GM19240 (cell line): ENCODE data around the gene CNGA4.

ENCODE experiments used
- DNase-seq: peaks from one replicate; pipeline ENCODE4 v3.0.0; 2011; ENCODE audit warnings: low spot score; ENCODE audit not compliant: insufficient read length

The CNGA4 gene, protein sequence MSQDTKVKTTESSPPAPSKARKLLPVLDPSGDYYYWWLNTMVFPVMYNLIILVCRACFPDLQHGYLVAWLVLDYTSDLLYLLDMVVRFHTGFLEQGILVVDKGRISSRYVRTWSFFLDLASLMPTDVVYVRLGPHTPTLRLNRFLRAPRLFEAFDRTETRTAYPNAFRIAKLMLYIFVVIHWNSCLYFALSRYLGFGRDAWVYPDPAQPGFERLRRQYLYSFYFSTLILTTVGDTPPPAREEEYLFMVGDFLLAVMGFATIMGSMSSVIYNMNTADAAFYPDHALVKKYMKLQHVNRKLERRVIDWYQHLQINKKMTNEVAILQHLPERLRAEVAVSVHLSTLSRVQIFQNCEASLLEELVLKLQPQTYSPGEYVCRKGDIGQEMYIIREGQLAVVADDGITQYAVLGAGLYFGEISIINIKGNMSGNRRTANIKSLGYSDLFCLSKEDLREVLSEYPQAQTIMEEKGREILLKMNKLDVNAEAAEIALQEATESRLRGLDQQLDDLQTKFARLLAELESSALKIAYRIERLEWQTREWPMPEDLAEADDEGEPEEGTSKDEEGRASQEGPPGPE

DNA sequence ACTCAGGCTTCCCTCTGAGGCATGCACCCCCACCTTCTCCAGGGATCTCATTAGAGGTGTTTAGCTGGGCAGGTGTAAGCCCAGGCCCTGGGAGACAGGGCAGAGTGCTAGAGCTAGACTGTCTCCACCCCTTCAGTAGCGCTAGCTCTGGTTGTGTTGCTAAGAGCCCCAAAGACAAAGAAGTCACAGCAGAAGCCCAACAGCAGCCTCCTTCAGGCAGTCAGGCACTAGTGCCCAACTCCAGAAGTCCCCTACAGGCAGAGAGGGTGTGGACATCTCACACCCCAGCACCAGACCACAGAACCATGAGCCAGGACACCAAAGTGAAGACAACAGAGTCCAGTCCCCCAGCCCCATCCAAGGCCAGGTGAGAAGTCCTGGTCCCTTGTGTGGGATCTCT, at the start of gene CNGA4:
TSS of gene CNGA4 (plus strand) at position 188 of the 400 bp plus-strand sequence. CDS start at position 306, 118 bp downstream.
- no peak for DNase-seq

DNA sequence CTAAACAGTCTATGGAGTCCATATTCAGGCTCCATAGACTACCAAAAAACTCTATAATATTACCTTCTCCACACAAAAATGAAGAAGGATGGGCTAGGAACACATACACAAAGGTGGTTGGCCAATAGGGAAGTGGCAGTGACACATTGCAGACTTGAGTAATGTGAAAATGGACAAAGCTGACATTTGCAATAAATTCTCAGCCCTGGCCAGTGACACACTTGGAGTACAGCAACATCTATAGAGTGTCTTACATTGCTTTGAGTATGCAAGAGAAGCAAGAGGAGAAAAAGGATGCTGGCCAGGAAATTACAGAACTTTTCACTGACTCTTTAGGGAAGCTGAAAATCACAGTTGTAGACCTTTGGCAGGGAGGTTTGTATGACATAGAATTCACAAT, 47.1 kb upstream of the CNGA4 start:
- no peak for DNase-seq

DNA sequence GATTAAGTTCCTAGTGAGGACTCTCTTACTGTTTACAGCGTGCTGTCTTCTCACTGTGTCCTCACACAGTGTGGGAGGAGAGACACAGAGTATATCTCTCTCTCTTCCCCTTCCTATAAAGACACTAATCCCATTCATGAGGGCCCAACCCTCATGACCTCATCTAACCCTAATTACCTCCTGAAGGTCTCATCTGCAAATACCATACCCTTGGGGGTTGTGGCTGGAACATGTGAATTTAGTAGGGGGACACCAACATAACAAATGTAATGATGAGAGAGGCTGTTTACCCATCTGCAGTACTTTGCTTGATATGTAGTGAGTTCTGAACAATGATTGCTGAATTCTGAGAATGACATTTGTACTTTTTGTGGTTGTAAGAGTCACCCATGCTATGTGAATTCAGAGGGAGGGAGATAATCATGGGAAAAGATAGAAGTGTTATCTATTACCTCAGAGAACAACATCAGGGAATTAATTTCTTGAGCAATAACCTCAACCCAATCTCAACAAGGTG, 44.8 kb upstream of the CNGA4 start:
- DNase-seq: no peak

DNA sequence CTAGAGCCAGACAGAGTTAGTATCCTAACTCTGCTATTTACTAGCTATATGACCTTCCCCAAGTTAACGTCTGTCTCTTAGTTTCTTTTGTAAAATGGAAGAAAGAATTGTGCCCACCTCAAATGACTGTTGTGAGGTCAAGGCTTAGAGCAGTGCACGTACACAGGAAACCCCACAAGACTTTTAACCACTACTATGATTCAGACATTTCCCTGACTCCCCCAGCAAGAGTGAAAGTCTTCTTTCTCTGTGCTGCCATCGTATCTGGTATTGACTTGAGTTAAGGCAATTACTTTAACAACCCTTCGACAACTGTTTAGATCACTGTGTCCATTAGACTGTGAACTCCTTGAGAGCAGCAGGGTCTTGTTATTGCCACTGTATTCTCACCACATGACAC, 42.5 kb upstream of the CNGA4 start:
- no peak for DNase-seq

DNA sequence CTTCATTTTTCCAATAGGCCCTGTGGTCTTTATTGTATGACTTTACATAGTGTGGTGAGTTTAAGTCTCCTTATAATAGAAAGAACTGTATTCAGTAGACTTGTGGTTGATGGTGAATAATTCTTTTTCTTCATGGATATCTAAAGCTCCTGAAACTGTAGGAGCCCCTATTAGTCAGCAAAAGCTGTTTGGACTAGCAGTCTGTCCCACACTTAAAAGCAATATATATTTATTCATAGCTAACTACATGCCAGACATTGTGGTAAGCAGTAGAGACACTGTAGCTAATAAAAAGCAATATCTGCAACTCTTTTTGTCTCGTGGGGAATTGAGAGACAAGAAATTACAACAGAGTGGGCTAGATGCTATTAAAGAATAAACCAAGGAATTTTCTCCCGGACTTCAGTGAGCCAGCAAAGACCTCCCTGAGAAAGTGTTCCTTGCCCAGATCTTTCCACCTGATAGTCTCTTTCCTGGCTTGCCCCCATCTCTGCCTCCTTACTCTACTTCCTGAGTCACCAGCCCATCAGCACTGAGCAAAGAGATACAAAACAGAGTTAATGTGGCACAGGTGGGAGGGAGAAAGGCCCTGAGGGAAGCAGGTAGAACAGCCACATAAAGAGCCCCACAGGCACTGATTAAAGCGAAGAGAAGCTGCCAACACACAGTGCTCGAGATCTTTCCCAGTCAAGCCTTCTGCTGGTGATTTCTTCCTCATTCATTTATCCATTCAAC, 41.3 kb upstream of the CNGA4 start:
- no peak for DNase-seq

DNA sequence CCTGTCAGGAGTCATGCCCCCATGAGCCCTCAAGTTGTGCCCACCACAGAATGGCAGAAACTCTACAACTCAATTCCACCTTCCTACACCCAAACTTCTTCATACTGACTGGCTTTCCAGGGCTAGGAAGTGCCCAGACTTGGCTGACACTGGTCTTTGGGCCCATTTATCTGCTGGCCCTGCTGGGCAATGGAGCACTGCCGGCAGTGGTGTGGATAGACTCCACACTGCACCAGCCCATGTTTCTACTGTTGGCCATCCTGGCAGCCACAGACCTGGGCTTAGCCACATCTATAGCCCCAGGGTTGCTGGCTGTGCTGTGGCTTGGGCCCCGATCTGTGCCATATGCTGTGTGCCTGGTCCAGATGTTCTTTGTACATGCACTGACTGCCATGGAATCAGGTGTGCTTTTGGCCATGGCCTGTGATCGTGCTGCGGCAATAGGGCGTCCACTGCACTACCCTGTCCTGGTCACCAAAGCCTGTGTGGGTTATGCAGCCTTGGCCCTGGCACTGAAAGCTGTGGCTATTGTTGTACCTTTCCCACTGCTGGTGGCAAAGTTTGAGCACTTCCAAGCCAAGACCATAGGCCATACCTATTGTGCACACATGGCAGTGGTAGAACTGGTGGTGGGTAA, 39.6 kb upstream of the CNGA4 start, which contains the start of gene OR52W1:
TSS of gene OR52W1 (plus strand) at position 51 of the 637 bp plus-strand sequence. CDS start at position 51, 0 bp downstream.
- DNase-seq: no peak

DNA sequence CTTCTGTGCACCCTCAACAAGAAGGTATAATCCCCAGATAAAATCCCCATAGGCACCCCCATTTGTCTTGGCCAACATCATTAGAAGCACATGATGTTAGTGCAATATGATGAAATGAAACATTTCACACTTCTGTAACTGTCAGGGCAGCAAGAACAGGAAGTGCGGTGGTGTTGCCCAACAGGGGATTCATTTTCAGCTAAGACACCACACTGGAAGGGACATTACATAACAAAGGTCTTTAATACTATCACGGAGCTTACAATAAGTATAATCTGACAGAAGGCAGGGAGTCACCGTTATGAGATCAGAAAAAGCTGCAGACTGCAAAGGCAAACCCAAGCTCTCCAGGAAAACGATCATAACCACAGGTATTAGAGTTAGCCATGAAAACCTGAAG, 37.9 kb upstream of the CNGA4 start:
- no peak for DNase-seq

DNA sequence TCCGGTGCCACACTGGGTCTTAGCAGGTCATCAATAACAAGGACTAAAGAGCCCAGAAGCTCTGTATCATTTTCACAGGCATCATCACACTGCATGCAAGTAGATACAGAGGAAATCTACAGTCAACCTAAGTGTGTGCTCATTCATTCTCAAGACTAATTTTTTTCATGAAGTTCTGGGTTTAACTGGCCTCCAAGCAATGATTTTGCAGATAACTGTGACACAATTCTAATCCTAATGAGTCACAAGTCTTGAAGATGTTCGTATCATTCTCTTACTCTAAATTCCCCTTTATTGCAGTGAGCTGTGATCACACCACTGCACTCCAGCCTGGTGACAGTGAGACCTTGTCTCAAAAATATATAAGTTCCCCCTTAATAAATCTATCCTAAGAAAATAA, 37.4 kb upstream of the CNGA4 start:
- no peak for DNase-seq

DNA sequence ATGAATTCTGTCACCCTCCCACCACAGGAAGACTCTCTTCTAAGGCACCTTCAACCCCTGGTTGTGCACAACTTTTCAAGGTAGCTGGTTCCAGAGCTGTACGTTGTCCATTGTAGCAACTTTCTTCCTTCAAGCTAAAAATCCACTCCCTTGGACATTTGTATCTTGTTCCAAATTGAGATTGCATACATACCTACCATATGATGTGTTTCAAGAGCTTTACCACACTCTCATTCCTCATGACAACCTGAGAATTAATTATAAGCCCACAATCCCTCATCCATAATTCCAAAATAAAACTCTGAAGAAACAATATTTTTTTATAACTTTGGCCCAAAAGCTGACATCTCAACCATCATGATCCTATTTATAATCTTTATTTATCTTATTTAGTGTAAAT, 36.8 kb upstream of the CNGA4 start:
- DNase-seq: no peak

DNA sequence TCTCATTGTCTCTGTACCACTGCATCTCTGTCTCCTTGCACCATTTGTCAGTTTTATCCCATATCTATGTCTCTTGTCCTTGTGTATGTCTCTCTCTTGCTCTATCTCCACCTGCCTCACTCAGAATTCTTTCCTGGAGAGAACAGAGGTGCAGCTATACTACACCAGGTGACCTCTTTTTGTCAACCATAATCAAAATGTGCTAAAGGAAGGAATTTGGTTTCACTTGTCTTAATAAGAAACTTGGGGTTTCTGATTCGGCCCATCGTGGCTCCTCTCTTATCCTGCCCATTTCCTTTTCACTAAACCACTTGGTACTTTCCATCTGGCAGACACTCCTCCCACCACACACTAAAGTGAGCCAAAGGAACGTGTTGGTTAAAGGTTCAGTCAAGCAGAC, 35.6 kb upstream of the CNGA4 start:
- no peak for DNase-seq

DNA sequence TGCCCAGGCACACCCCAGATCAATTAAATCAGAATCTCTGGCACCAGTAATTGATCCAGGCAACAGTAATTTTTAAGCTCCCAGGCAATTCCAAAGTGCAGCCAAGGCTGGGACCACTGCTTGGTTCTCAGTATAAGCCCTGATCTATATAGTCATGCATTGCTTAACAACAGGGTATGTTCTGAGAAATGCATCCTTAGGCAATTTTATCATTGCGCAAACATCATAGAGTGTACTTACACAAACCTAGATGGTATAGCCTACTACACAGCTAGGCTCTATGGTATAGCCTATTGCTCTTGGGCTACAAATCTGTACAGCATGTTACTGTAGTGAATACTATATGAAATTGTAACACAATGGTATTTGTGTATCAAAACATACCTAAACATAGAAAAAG, 34.2 kb upstream of the CNGA4 start:
- no peak for DNase-seq

DNA sequence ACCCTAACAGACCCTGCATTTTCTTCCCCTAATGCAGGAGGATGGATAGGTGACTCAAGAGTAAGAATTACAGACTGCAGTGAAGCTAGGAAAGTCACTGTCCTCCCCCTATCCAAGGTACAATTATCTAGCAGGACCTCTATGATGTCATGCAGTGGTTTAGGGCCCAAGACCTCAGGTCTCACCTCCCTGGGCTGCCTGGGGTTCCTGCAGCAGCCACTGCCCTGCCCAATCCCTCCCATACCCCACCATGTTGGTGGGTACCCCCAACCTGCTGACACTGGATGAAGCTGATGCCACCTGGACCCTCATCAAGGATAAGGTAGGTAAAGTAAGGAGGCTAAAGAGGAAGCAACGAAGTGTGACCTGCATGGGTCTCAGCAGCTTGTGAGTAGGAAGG, 33.5 kb upstream of the CNGA4 start, which contains the start of gene C11orf42:
TSS of gene C11orf42 (plus strand) at position 192 of the 400 bp plus-strand sequence. CDS start at position 251, 59 bp downstream.
- DNase-seq: no peak

DNA sequence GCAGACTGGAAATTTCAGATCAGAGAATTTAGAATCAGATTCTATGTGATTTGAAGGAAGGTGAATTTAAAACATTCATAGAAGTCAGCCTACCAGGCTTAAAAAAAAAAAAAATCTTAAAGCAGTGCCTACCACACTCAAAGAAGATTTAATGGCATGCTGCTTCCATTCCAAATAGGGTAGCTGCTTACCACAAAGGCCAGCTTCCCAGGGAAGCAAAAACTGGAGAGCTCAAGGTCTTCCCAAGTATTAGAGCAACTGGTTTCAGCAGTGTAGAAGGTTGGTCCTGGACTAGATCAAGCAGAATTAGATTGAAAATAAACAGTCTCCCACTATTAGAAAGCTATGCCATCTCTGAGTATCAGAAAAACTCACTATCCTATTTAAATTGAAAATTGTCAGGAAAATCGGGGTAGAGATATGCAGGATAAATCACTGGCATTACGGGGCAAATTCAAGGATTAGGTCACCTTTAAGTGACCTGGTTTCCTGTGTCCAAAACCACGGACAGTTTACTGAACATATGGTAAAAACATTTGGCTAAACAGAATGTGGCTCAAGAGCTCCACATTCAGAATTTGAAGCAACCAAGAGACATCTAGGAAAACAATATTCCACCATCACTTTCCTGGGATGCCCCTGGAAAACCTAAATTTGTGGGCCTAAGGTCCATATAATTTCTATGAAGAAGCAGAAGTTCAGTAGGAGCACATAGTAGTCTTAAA, 32.3 kb upstream of the CNGA4 start:
- no peak for DNase-seq

DNA sequence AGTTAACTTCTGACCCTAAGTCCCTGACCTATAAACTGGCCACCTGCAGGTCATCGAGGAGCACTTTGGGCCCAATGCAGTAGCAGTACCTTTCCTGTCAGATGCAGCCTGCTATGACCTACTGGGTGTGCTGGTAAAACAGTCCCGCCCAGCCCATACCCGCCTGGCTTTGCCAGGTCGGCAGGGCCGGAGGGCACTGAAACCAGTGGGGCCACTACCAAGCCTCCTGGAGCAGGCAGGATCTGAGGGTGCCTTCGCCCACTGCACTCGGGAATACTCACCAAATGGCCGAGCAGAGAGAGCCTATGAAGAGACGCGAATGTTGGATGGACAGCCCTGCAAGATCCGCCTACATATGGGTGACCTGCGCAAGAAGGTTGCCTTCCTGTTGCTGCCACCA, 29.1 kb upstream of the CNGA4 start:
- DNase-seq: no peak

DNA sequence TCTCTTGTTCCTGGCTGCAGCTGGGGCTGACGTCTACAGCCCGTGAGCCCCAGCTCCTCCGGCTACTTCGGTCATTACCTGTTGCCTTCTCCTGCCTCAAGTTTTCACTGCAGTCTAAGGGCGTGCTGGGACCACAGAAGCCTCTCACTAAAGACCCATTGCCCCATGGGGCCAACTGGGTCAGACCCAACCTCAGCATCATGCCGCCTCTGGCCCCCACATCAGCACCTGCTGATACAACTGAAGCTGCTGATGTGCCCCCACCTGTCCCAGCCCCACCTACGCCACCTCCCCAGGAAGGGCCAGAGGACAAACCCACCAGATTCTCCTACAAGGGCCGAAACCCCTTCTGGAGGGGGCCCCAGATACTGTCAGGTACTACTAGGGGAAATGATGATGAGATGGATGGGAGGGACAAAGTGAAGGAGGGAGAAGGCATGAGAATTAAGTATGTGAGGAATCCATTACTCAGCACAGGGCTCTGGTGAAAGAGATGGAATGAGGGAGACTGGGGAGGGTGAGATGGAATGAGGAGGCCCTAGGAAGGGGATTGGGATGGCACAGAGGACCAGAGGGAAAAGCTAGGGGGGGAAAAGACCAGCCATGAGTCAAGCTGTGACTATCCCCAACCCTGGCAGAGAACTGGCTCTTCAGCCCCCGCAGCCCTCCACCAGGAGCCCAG, 28.5 kb upstream of the CNGA4 start:
- no peak for DNase-seq

DNA sequence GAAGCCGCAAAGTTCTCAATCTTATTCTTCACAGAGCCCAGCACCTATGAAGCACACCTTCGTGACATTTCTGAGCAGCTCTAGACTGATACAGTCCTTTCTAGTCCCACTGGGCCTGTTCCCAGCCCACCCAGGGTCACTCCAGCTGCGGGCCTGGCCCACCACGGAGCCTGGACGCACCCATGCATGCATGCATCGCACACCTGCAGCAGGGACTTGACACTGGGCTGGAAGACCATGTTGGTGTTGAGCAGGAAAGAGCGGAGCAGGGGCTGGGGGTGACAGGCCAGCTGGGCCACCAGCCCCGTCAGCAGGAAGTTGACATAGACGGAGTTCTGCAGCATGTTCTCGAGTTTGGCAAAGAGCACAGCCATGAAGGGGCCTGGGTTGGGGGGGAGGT, 24.4 kb upstream of the CNGA4 start:
- no peak for DNase-seq

DNA sequence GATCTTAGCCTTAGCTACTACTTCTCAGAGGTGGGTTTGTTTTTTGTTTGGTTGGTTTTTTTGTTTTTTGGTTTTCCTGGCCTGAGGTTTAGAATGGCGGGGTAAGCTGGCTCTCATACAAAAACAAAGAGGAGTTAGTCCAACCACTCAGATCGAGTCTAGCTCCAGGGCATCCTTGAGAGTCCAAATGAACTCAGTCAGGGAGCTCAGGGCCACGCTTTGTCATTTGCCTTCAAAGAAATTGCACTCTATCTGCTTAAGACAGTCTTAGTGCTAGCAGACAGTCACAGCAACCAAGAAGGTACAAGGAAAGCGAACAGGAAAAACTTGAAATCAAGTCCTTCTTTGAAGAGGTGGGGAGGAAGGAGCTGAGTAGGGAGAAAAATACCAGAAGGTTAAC, 22.4 kb upstream of the CNGA4 start:
- DNase-seq: no peak

DNA sequence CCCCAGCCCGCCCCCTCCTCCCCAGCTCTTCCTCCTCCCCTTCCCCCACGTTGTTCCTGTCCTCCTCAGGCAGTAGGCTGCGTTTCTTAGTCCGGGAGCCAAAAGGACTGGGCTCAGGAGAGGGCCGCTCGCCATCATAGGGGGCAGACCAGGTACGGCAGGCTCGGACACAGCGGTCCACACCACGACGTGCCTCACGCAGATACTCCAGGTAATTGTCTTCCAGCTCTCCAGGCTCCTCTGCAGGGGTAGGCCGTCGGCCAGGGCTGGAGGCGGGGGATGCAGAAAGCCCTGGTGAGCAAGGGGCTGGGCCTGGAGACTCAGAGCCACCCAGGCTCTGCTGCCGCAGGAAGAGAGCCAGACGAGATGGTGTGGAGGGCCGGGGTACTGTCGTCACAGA, 21.2 kb upstream of the CNGA4 start:
- DNase-seq: no peak

DNA sequence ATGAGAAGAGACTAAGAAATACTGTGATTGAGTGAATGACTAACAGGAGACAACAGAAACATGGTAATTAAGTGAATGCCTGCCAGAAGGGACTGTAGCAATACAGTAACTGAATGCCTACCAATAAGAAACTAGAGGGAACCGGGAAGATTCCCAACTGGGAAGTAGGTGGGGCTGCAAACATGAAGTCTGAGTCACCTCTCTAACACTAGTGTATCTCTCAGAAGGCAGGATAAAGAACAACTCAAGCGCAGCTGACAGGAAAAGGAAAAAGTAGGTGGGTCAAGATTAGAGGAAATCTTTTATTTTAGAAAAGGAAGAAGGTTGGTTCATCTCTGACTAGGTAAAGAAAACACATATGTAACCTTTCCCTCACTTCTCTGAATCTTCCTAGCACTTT, 19.5 kb upstream of the CNGA4 start:
- no peak for DNase-seq

DNA sequence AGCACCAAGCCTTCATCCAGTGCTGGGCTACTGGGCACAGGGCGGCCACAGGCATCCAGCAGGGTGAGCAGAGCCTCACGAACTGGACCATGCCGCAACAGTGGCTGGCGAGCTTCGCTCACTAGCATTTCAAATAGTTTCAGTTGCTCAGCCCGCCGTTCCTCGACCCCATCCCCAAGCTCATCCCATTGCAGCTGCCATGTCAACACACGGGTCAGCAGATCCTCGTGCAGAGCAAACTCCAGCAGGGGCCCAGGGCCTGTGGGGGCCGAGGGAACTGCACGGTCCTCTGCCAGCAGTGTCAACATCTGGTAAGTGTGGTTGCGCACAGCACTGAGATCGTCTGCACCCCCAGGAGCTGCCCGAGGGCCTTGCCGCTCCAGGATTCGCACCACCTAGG, 15.0 kb upstream of the CNGA4 start:
- DNase-seq: no peak
